Activated naive CD4-positive, alpha-beta T cell treated with anti-CD3 and anti-CD28 coated beads for 36 hours (primary cell): Measurements from ENCODE around the gene NR1D2. TPM values are rescaled to one million over a fixed set of nuclear protein-coding genes. Genes with fewer than 3 reads are reported as not detected.

Source experiments
- CTCF ChIA-PET: fragments of 350-600 bp; sonication (Branson Sonifier 250); formaldehyde crosslinking; loops from one replicate; lab custom pipeline; 2021; ENCODE audit warnings: antibody characterized with exemption; lab: Charles Lee
- DNase-seq: peaks from one replicate; pipeline ENCODE4 v3.0.0-alpha.2; 2020
- H3K27ac Mint-ChIP-seq: one replicate; pipeline ENCODE4 v1.8.0; 2021; ENCODE audit warnings: mild to moderate bottlenecking, mixed read lengths
- H3K27me3 Mint-ChIP-seq: one replicate; pipeline ENCODE4 v1.8.0; 2021; ENCODE audit warnings: low read depth, mixed read lengths
- H3K36me3 Mint-ChIP-seq: one replicate; pipeline ENCODE4 v1.8.0; 2021; ENCODE audit warnings: low read depth, mixed read lengths
- H3K4me1 Mint-ChIP-seq: one replicate; pipeline ENCODE4 v1.8.0; 2021; ENCODE audit warnings: low read depth, mixed read lengths
- H3K4me3 Mint-ChIP-seq: one replicate; pipeline ENCODE4 v1.8.0; 2021; ENCODE audit warnings: mild to moderate bottlenecking, moderate library complexity, mixed read lengths
- H3K9me3 Mint-ChIP-seq: one replicate; pipeline ENCODE4 v1.8.0; 2021; ENCODE audit warnings: mixed read lengths
- intact Hi-C: fragments of 100-400 bp; cut with micrococcal nuclease; formaldehyde crosslinking; loops from one replicate; pipeline ENCODE4 v1.15.1; 2023
- total RNA-seq, 2 experiments: library from RNA; stranded (reverse); gene quantifications; one replicate each; pipeline ENCODE4 v1.2.3, GENCODE V29; 2021

The NR1D2 gene
- total RNA-seq, 2 experiments from 2014 or later, result 6.0 to 7.0 TPM

- intact Hi-C loops, result no loop called here
- Mint-ChIP-seq H3K36me3 (no peaks in the 10 kb centered on the region), H3K4me3 (no peak overlapping the region), H3K27ac (no peak overlapping the region), H3K27me3 (no peaks in the 10 kb centered on the region), H3K9me3 (peaks cover 4% of the 10 kb centered on the region), H3K4me1 (no peaks in the 10 kb centered on the region)
- DNase-seq, result no peak
- CTCF ChIA-PET, result interaction anchor here (0.6 kb wide), 1 partner anchor 57 kb away, joined by 4 read pairs; no protein-coding TSS in a partner anchor
Measured at GRCh38 chr3:23934253-23934652, 10.8 kb upstream of the NR1D2 start.

- Mint-ChIP-seq H3K4me3 (no peak overlapping the region), H3K27ac (no peak overlapping the region), H3K4me1 (no peaks in the 10 kb centered on the region), H3K27me3 (no peaks in the 10 kb centered on the region), H3K36me3 (no peaks in the 10 kb centered on the region), H3K9me3 (peaks cover 4% of the 10 kb centered on the region)
- intact Hi-C loops, result no loop called here
- no peak for DNase-seq
- CTCF ChIA-PET, result no interaction called here
Measured at GRCh38 chr3:23937296-23937695, 7.8 kb upstream of the NR1D2 start.

- H3K36me3 Mint-ChIP-seq, result no peaks in the 10 kb centered on the region
- no peak overlapping the region for H3K27ac Mint-ChIP-seq
- H3K27me3 Mint-ChIP-seq, result no peaks in the 10 kb centered on the region
- no peaks in the 10 kb centered on the region for H3K4me1 Mint-ChIP-seq
- H3K9me3 Mint-ChIP-seq, result peaks cover 4% of the 10 kb centered on the region
- intact Hi-C loops, result no loop called here
- CTCF ChIA-PET, result interaction anchor here (0.9 kb wide), 1 partner anchor 16 kb away, joined by 3 read pairs; no protein-coding TSS in a partner anchor
- no peak for DNase-seq
- H3K4me3 Mint-ChIP-seq, result no peak overlapping the region
Measured at GRCh38 chr3:23938688-23939087, 6.4 kb upstream of the NR1D2 start.

- intact Hi-C loops, result no loop called here
- no peak for DNase-seq
- peaks cover 4% of the 10 kb centered on the region for H3K27me3 Mint-ChIP-seq
- CTCF ChIA-PET, result interaction anchor here (0.5 to 1.0 kb wide), 2 partner anchors 19 to 24 kb away, joined by 3 read pairs; no protein-coding TSS in a partner anchor
- H3K27ac Mint-ChIP-seq, result no peak overlapping the region
- peaks cover 4% of the 10 kb centered on the region for H3K9me3 Mint-ChIP-seq
- peaks cover 1% of the 10 kb centered on the region for H3K36me3 Mint-ChIP-seq
- no peak overlapping the region for H3K4me3 Mint-ChIP-seq
- H3K4me1 Mint-ChIP-seq, result peaks cover 8% of the 10 kb centered on the region
Measured at GRCh38 chr3:23940775-23941174, 4.3 kb upstream of the NR1D2 start.

GRCh38 chr3:23941440-23941839 is 3.6 kb upstream of the NR1D2 start:
- CTCF ChIA-PET, result interaction anchor here (1.0 kb wide), 1 partner anchor 19 kb away, joined by 3 read pairs; no protein-coding TSS in a partner anchor
- H3K36me3 Mint-ChIP-seq, result peaks cover 1% of the 10 kb centered on the region
- H3K4me3 Mint-ChIP-seq, result no peak overlapping the region
- no peak overlapping the region for H3K27ac Mint-ChIP-seq
- no peak for DNase-seq
- H3K27me3 Mint-ChIP-seq, result peaks cover 4% of the 10 kb centered on the region
- peaks cover 4% of the 10 kb centered on the region for H3K9me3 Mint-ChIP-seq
- H3K4me1 Mint-ChIP-seq, result peaks cover 8% of the 10 kb centered on the region
- intact Hi-C loops, result no loop called here

- Mint-ChIP-seq H3K9me3 (peaks cover 4% of the 10 kb centered on the region), H3K36me3 (peaks cover 1% of the 10 kb centered on the region), H3K4me3 (no peak overlapping the region), H3K4me1 (peaks cover 13% of the 10 kb centered on the region), H3K27ac (no peak overlapping the region), H3K27me3 (peaks cover 4% of the 10 kb centered on the region)
- CTCF ChIA-PET, result no interaction called here
- intact Hi-C loops, result no loop called here
- no peak for DNase-seq
Measured at GRCh38 chr3:23942546-23942945, 2.5 kb upstream of the NR1D2 start.

- H3K36me3 Mint-ChIP-seq, result peaks cover 1% of the 10 kb centered on the region
- DNase-seq, result no peak
- peaks cover 4% of the 10 kb centered on the region for H3K27me3 Mint-ChIP-seq
- peak overlapping the region; percentile 74 for H3K4me3 Mint-ChIP-seq
- intact Hi-C loops, result no loop called here
- peaks cover 24% of the 10 kb centered on the region for H3K4me1 Mint-ChIP-seq
- H3K9me3 Mint-ChIP-seq, result no peaks in the 10 kb centered on the region
- CTCF ChIA-PET, result interaction anchor here (0.6 kb wide), 1 partner anchor 92 kb away, joined by 3 read pairs; no protein-coding TSS in a partner anchor
- H3K27ac Mint-ChIP-seq, result peak overlapping the region; percentile 13
Measured at GRCh38 chr3:23944007-23944783, 891 bp upstream of the NR1D2 start.

GRCh38 chr3:23945663-23945912 is 502 bp downstream of the NR1D2 start:
- Mint-ChIP-seq H3K4me3 (peak overlapping the region; percentile 52), H3K4me1 (peaks cover 38% of the 10 kb centered on the region), H3K36me3 (peaks cover 1% of the 10 kb centered on the region), H3K27ac (no peak overlapping the region), H3K27me3 (peaks cover 4% of the 10 kb centered on the region), H3K9me3 (no peaks in the 10 kb centered on the region)
- CTCF ChIA-PET, result no interaction called here
- intact Hi-C loops, result loop anchor here (1.0 to 5.0 kb wide), 7 partner anchors 28 to 1717 kb away; partner anchors contain the start of genes RPL15, TOP2B and UBE2E2
- DNase-seq, result no peak

- intact Hi-C loops, result loop anchor here (1.0 to 5.0 kb wide), 10 partner anchors 13 to 1716 kb away; partner anchors contain the start of genes RPL15, TOP2B and UBE2E2
- H3K36me3 Mint-ChIP-seq, result peaks cover 1% of the 10 kb centered on the region
- peaks cover 4% of the 10 kb centered on the region for H3K27me3 Mint-ChIP-seq
- H3K4me1 Mint-ChIP-seq, result peaks cover 42% of the 10 kb centered on the region
- peak overlapping the region; percentile 80 for H3K4me3 Mint-ChIP-seq
- H3K27ac Mint-ChIP-seq, result peak overlapping the region; percentile 85
- DNase-seq, result peak; percentile 96
- no peaks in the 10 kb centered on the region for H3K9me3 Mint-ChIP-seq
- CTCF ChIA-PET, result interaction anchor here (0.7 to 1.2 kb wide), 2 partner anchors 10 to 25 kb away, joined by 3 to 4 read pairs; no protein-coding TSS in a partner anchor
Measured at GRCh38 chr3:23945913-23946687, 1.0 kb downstream of the NR1D2 start.

- H3K36me3 Mint-ChIP-seq, result peaks cover 1% of the 10 kb centered on the region
- H3K27ac Mint-ChIP-seq, result no peak overlapping the region
- H3K9me3 Mint-ChIP-seq, result no peaks in the 10 kb centered on the region
- CTCF ChIA-PET, result interaction anchor here (0.6 to 1.1 kb wide), 2 partner anchors 40 to 61 kb away, joined by 3 to 7 read pairs; no protein-coding TSS in a partner anchor
- no peak for DNase-seq
- H3K27me3 Mint-ChIP-seq, result peaks cover 4% of the 10 kb centered on the region
- peaks cover 60% of the 10 kb centered on the region for H3K4me1 Mint-ChIP-seq
- intact Hi-C loops, result loop anchor here (5.0 kb wide), 2 partner anchors 116 to 1714 kb away; partner anchors contain the start of gene TOP2B
- no peak overlapping the region for H3K4me3 Mint-ChIP-seq
Measured at GRCh38 chr3:23948761-23949160, 3.7 kb downstream of the NR1D2 start.

- Mint-ChIP-seq H3K27ac (peak overlapping the region; percentile 77), H3K9me3 (no peaks in the 10 kb centered on the region), H3K36me3 (no peaks in the 10 kb centered on the region), H3K27me3 (no peaks in the 10 kb centered on the region), H3K4me1 (peaks cover 60% of the 10 kb centered on the region), H3K4me3 (peak overlapping the region; percentile 56)
- CTCF ChIA-PET, result interaction anchor here (0.9 kb wide), 1 partner anchor 9 kb away, joined by 4 read pairs; no protein-coding TSS in a partner anchor
- no peak for DNase-seq
- intact Hi-C loops, result loop anchor here (1.0 to 5.0 kb wide), 4 partner anchors 10 to 1713 kb away; partner anchors contain the start of gene TOP2B
Measured at GRCh38 chr3:23949784-23950183, 4.7 kb downstream of the NR1D2 start.

GRCh38 chr3:23950293-23950692 is 5.2 kb downstream of the NR1D2 start:
- CTCF ChIA-PET, result interaction anchor here (0.9 kb wide), 1 partner anchor 8 kb away, joined by 4 read pairs; no protein-coding TSS in a partner anchor
- Mint-ChIP-seq H3K27ac (peak overlapping the region; percentile 77), H3K4me3 (peak overlapping the region; percentile 56), H3K36me3 (no peaks in the 10 kb centered on the region), H3K4me1 (peaks cover 63% of the 10 kb centered on the region), H3K9me3 (no peaks in the 10 kb centered on the region), H3K27me3 (no peaks in the 10 kb centered on the region)
- DNase-seq, result no peak
- intact Hi-C loops, result loop anchor here (1.0 kb wide), 2 partner anchors 9 to 204 kb away; no protein-coding TSS in a partner anchor
